HG02973 (cell line): ENCODE measurements around the gene NRG3.

ENCODE experiments used
- ATAC-seq: cut with Tn5 transposase; IDR thresholded peaks from one replicate; pipeline ENCODE4 v1.9.1; 2021; ENCODE audit warnings: moderate library complexity; ENCODE audit not compliant: unreplicated experiment

The NRG3 gene

DNA sequence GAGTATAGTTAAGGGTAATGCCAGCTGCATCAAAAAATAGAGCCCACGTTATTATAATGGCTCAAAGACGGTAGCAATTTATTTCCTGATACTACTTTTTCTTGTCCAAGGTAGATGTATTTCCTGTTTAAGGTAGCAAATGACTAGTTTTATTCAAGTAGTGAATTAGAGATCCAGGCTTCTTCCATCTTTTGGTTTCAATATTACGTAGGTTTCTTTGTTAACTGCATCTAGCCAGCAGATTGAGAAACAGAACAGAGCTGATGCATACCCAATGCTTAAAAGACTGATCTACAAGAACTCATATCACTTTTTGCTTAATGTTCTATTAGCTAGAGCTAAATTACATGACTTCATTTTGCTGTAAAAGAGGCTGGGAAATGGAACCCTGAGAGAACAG, 992.1 kb downstream of the NRG3 start:
- ATAC-seq: no peak

DNA sequence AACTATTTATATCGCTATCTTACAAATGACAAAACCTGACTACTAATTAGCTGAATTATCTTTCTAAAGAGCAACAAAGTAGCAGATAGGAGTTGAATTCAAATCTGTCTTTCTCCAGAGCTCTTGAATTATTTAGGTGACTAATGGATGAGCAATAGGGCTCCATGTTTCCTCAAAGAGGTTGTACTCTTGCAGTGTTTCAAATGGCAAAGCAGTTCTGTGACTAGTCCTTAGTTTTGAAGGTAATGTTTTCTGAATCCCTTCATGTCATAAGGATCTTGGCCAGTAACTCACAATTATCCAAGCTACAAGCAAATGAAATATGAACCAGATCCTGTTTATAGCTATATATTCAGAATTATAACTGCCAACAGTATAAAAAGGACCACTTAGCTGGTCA, 999.7 kb downstream of the NRG3 start:
- ATAC-seq: no peak

DNA sequence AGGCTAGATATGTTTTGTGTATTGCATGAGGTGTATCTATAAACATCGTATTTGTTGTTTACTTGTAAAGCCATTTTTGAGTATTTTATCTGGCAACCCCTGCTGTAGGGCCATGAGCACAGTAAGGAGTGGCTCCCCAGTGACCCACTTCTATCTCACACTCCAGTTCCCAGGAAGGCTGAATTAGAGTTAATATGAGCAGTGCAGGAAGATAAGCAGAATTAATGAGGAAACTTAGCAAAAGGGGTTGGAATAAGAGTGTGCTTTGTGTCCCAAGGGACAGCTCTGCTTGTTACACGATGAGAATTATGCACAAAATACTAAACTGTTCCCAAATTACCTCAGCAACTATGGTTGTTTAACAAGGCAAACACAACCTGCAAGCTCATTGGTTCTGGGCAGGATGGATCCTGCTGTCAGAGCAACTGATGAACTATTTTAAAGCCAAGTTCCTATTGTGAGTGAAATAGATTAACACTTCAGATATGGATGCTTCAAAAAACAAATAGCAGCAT, 1005.8 kb downstream of the NRG3 start:
- no peak for ATAC-seq

- no peak for ATAC-seq
These were observed 1007.7 kb downstream of the NRG3 start for GRCh38 chr10:82882722-82883121.

DNA sequence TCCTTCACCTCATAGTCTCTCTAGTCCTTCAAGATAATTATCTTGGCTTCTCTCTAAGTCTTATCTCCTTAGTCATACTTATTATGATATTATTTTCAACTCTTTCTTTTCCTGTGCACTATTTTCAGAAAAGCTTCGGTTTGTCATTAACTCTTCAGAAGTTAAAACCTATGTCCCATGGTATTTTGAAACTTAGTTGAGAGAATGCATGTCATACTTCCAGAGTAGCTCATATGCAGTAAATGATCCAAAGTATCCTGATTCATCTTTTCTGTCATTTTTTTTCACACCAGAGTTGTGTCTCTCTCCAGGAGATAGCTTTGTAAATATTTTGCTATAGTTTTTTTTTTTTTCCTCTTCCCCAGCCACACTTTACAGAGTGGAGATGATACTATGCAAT, 1008.6 kb downstream of the NRG3 start:
- ATAC-seq: no peak

DNA sequence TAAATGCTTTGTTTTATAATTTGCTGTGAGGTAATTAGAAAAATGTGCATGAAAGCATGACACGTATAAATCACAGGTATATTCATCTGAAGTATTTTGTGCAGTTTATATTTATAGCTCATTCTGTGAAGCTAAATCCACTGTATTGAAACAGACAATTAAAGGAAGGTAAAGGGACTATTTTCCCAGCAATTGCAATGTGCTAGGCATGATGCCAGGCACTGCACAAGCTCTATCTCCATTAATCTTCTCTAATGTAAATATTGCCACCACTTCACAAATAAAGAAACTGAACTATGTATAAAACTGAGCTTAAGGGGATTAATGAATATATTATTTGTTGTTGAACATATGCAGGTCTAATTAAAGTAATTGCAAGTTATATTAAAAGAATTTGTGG, 1012.5 kb downstream of the NRG3 start:
- no peak for ATAC-seq

DNA sequence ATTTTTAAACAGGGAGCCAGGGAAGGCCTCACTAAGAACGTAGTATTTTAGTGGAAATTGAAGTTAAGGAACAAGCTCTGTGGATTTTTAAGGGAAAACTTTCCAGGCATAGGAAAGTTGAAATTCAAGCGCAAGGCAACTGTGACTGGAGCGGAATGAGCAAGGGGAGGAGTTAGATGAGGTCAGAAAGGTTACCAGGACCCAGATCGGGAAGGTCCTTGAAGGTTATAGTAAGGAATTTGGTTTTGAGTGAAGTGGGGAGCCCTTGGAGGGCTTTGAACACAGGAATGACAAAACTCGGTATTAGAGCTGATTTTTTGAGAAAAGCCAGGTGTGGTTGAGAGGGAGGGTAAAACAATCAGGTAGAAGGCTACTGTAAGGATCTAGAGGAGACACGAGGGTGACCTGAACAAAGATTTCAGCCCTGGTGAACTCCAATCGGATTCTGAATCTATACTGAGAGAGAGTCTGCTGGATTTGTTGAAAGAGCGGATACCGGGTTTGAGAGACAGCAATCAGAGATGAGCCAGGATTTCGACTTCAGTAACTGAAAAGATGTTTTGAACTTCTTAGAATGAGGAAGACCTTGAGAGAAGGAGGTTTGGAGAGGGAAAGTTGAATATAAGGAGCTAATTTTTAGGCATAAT, 1013.9 kb downstream of the NRG3 start:
- no peak for ATAC-seq

GRCh38 chr10:82889728-82890127, 1014.7 kb downstream of the NRG3 start:
- ATAC-seq: no peak

DNA sequence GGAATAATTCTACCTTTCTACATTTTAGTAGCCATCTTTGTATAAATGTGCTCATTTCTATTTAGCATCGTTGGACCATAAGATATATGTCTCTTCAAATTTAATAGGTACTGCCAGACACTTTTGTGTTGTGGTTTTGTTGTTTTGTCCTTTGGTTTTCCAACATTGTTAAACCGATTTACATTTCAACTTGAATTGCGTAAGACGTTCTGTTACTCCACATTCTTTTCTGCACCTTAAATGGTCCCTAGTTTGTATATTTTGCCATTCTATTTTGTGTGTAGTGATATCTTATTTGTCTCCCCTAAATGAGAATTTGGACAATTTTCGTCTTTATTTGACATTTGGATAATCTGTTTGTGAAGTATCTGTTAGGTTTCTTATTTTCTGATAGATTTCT, 1015.6 kb downstream of the NRG3 start:
- no peak for ATAC-seq

- no peak for ATAC-seq
These were observed 1033.1 kb downstream of the NRG3 start for GRCh38 chr10:82908096-82908495.

DNA sequence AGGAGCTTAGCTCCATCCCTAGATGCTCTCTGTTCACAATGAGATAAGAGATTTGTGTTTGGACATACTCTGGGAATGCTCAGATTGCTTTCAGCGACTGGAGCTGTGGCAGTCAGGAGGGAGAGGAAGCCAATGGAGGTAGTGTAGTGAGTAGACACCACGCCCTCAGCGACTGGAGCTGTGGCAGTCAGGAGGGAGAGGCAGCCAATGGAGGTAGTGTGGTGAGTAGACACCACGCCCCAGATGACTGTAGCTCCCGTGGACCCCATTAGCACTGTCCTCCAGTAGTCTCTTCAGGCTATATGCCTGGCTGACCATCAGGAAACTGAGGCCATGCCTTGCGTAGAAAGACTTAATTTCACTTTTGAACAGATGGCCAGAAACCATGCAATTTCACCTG, 1033.8 kb downstream of the NRG3 start:
- no peak for ATAC-seq

DNA sequence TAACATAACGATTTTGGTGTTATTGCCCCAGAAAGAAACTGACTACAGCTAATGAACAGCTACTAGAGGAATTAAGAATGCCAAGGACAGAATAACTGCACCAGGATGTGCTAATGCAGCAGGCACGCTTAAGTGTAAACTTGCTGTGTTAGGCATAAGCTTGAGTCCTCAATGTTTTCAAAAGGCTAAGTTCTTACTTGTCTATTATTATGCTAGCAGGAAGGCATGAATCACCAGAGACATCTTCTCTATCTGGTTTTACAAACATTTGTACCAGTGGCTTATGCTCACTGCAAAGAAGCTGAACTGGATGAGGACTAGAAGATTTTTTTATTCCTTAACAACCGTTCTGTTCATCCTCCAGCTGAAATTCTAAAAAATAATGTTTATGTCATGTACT, 1035.3 kb downstream of the NRG3 start:
- no peak for ATAC-seq

DNA sequence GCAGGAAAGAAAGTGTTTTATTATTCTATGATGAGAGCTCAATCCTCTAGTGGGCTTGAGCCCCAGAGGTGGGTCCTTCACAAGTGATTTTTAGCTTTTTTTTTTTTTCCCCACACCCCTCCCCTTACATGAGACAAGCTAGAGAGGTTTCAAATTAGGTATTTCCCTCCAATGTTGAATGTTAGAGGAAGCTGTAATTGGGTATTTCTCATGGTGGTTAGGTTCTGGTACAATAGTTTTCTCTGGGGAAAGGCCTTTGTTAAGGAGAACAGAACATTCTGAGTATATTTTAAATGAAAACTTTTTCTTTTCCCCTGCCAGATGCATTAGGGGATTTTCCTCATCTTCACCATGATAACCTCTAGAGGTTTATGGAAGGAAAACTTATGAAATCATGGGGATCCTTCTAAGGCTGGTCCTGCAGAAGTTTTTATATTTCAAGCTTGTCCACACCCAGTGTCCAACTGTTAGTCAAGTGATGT, 1039.7 kb downstream of the NRG3 start:
- ATAC-seq: no peak

- no peak for ATAC-seq
These were observed 1041.9 kb downstream of the NRG3 start for GRCh38 chr10:82916941-82917340.

DNA sequence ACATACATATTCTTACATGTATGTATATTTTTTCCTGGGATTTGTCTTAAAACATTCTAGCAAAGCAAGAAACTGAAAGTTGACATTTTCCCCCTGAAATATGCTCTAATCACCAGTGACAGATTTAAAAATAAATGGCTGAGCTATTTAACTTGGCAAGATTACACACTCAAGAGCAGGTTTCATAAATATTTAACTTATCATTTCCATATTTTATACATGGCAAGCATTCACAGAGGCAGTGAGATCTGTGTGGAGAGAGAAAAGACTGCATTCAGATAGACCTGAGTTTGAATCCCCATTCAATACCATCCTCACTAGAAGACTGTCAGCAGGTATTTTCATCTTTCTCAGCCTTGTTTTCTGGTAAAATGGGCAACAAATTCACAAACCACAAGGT, 1043.0 kb downstream of the NRG3 start:
- ATAC-seq: no peak

GRCh38 chr10:82922046-82922445, 1047.1 kb downstream of the NRG3 start:
- ATAC-seq: no peak

DNA sequence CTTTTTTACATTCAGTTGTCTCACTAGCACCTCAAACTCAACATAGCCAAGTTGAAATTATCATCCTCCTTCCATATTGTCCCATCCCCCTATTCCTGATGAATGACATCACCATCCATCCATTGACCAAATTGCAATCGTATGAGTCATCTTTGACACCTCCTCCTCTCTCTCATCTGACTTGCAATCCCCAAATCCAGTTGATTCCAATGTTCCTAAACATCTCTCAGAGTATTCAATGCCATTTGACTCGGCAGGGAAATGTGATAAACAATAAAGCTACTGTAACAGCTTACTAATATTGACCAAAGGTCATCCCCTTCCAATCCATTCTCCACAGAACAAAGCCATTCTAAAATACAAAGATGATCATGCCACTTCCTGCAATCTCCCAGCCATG, 1047.8 kb downstream of the NRG3 start:
- ATAC-seq: no peak

GRCh38 chr10:82924711-82925110, 1049.7 kb downstream of the NRG3 start:
- no peak for ATAC-seq

GRCh38 chr10:82925547-82925946, 1050.6 kb downstream of the NRG3 start:
- no peak for ATAC-seq

- ATAC-seq: no peak
These were observed 1057.5 kb downstream of the NRG3 start for GRCh38 chr10:82932451-82932850.

- no peak for ATAC-seq
These were observed 1059.4 kb downstream of the NRG3 start for GRCh38 chr10:82934429-82934828.

DNA sequence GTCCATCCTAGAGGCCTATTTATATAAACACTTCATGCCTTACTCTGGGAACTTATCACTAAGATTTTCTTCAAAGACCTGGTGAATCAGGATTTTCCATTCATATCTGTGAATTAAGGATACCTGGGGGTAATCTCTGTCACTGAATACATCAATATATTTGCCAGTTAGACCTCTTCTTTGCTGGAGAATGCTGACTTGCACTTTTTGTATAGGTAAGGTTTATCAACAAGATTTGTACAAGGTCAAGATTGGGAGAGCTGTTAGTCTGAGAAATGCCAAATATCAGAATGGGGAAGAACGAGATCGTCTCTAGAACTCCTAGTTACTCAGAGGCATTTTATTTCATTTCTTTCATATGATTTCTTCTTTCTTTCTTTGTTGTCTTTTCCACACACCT, 1060.0 kb downstream of the NRG3 start:
- ATAC-seq: no peak

- ATAC-seq: no peak
These were observed 1063.3 kb downstream of the NRG3 start for GRCh38 chr10:82938331-82938730.
